ENCODE measurements around the gene PLEKHO1.
"Not testable (repeated sequence)": the region's sequence is repeated elsewhere in the genome, so short reads cannot be mapped to it uniquely, and the experiment has no call there.

Gene PLEKHO1

GRCh38 chr1:150149271-150150132, at the start of gene PLEKHO1:
PLEKHO1 (plus strand) TSS chr1:150149916; CDS start chr1:150150258, 342 bp downstream.
- peak; percentile 53 for DNase-seq

GRCh38 chr1:150102986-150103385, 46.7 kb upstream of the PLEKHO1 start:
- DNase-seq = no peak

GRCh38 chr1:150106341-150106740, 43.4 kb upstream of the PLEKHO1 start:
- DNase-seq = no peak

- DNase-seq = no peak
Observed at GRCh38 chr1:150109586-150109985, 40.1 kb upstream of the PLEKHO1 start.

- DNase-seq = no peak
Observed at GRCh38 chr1:150110116-150110515, 39.6 kb upstream of the PLEKHO1 start.

GRCh38 chr1:150111670-150112069, 38.0 kb upstream of the PLEKHO1 start:
- no peak for DNase-seq

GRCh38 chr1:150115121-150115520, 34.6 kb upstream of the PLEKHO1 start:
- no peak for DNase-seq

GRCh38 chr1:150118716-150119115, 31.0 kb upstream of the PLEKHO1 start:
- DNase-seq = no peak

GRCh38 chr1:150121236-150121862, 28.4 kb upstream of the PLEKHO1 start:
- no peak for DNase-seq

GRCh38 chr1:150126811-150127210, 22.9 kb upstream of the PLEKHO1 start:
- no peak for DNase-seq

- no peak for DNase-seq
Observed at GRCh38 chr1:150127464-150127863, 22.3 kb upstream of the PLEKHO1 start.

- DNase-seq = no peak
Observed at GRCh38 chr1:150127868-150128267, 21.8 kb upstream of the PLEKHO1 start.

GRCh38 chr1:150132372-150132771, 17.3 kb upstream of the PLEKHO1 start:
- no peak for DNase-seq

GRCh38 chr1:150134537-150134936, 15.2 kb upstream of the PLEKHO1 start:
- no peak for DNase-seq

GRCh38 chr1:150135400-150135799, 14.3 kb upstream of the PLEKHO1 start:
- DNase-seq = not testable (repeated sequence)

GRCh38 chr1:150138044-150138443, 11.7 kb upstream of the PLEKHO1 start:
- no peak for DNase-seq

- no peak for DNase-seq
Observed at GRCh38 chr1:150141452-150141851, 8.3 kb upstream of the PLEKHO1 start.

GRCh38 chr1:150142083-150142482, 7.6 kb upstream of the PLEKHO1 start:
- DNase-seq = no peak

GRCh38 chr1:150144606-150145005, 5.1 kb upstream of the PLEKHO1 start:
- DNase-seq = no peak

- DNase-seq = not testable (repeated sequence)
Observed at GRCh38 chr1:150146016-150146415, 3.7 kb upstream of the PLEKHO1 start.

GRCh38 chr1:150146849-150147542, 2.7 kb upstream of the PLEKHO1 start:
- no peak for DNase-seq

GRCh38 chr1:150148837-150149270, 862 bp upstream of the PLEKHO1 start:
- no peak for DNase-seq
